Activated CD8-positive, alpha-beta memory T cell treated with anti-CD3 and anti-CD28 coated beads, Interleukin-2, amount 10 ng/mL, durations not matched to agents 7 days and 5 days (primary cell): Measurements from ENCODE around the gene TNRC6C. TPM values are rescaled to one million over a fixed set of nuclear protein-coding genes. Genes with fewer than 3 reads are reported as not detected.
"Not testable (repeated sequence)": the region's sequence is repeated elsewhere in the genome, so short reads cannot be mapped to it uniquely, and the experiment has no call there.

ENCODE experiments used
- ATAC-seq: fragments of 150-1000 bp; cut with Tn5 transposase; one replicate; pipeline ENCODE4 v1.10.0; 2021; ENCODE audit warnings: moderate library complexity
- CTCF ChIA-PET: fragments of 350-600 bp; sonication (Branson Sonifier 250); formaldehyde crosslinking; loops from one replicate; lab custom pipeline; 2021; ENCODE audit warnings: antibody characterized with exemption; lab: Charles Lee
- DNase-seq: peaks from one replicate; pipeline ENCODE4 v3.0.0-alpha.2; 2020
- H3K27ac Mint-ChIP-seq: one replicate; pipeline ENCODE4 v1.8.0; 2021; ENCODE audit warnings: mild to moderate bottlenecking, mixed read lengths
- H3K27me3 Mint-ChIP-seq: one replicate; pipeline ENCODE4 v1.8.0; 2021; ENCODE audit warnings: mixed read lengths
- H3K36me3 Mint-ChIP-seq: one replicate; pipeline ENCODE4 v1.8.0; 2021; ENCODE audit warnings: mild to moderate bottlenecking, mixed read lengths
- H3K4me1 Mint-ChIP-seq: one replicate; pipeline ENCODE4 v1.8.0; 2021; ENCODE audit warnings: mixed read lengths
- H3K4me3 Mint-ChIP-seq: one replicate; pipeline ENCODE4 v1.8.0; 2021; ENCODE audit warnings: mild to moderate bottlenecking, moderate library complexity, mixed read lengths
- H3K9me3 Mint-ChIP-seq: one replicate; pipeline ENCODE4 v1.8.0; 2022; ENCODE audit warnings: low read depth, mixed read lengths
- total RNA-seq, 2 experiments: library from RNA; stranded (reverse); gene quantifications; one replicate each; pipeline ENCODE4 v1.2.3, GENCODE V29; 2021

Gene TNRC6C
- total RNA-seq, 2 experiments from 2014 or later: 24.9 to 39.3 TPM

- ATAC-seq: peak; percentile 18
- Mint-ChIP-seq H3K9me3 (no peaks in the 10 kb centered on the region), H3K36me3 (peaks cover 58% of the 10 kb centered on the region), H3K27me3 (no peaks in the 10 kb centered on the region), H3K27ac (peak overlapping the region; percentile 81), H3K4me1 (peaks cover 76% of the 10 kb centered on the region), H3K4me3 (peak overlapping the region; percentile 72)
- DNase-seq: peak; percentile 89
- CTCF ChIA-PET: interaction anchor here (1.0 to 17.0 kb wide), 15 partner anchors 9 to 729 kb away, joined by 3 to 257 read pairs (median 6); partner anchors contain the start of genes AFMID, TK1, TMC6 and TMC8
These were observed 175.7 kb downstream of the TNRC6C start for GRCh38 chr17:78133971-78134898.

DNA sequence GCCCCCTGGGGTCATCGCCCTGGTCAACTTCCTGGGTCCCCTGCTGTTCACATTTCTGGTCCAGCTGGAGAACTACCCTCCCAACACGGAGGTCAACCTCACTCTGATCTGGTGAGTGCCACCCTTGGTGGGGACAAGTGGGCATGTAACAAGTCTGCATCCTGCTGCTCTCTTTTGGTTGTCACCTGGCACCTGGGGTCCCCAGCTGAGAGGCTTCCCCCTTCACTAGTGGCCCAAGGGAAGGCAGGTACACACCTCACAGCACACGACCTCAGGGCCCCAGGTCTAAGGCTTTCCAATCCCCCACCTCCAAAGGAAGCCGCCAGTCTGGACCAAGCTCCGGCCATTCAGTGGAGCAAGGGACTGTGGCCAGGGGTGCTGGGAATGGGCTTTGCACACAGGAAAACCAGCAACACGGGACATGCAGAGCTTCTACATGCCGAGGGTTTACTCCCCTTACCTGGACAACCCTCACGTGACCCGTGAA, 176.4 kb downstream of the TNRC6C start:
- CTCF ChIA-PET: interaction anchor here (1.0 to 17.0 kb wide), 15 partner anchors 8 to 729 kb away, joined by 3 to 257 read pairs (median 6); partner anchors contain the start of genes AFMID, TK1, TMC6 and TMC8
- no peak overlapping the region for H3K4me3 Mint-ChIP-seq
- ATAC-seq (no peak), DNase-seq (no peak)
- H3K36me3 Mint-ChIP-seq: peaks cover 61% of the 10 kb centered on the region
- H3K27ac Mint-ChIP-seq: no peak overlapping the region
- peaks cover 73% of the 10 kb centered on the region for H3K4me1 Mint-ChIP-seq
- no peaks in the 10 kb centered on the region for H3K27me3 Mint-ChIP-seq
- H3K9me3 Mint-ChIP-seq: no peaks in the 10 kb centered on the region

- Mint-ChIP-seq H3K36me3 (peaks cover 61% of the 10 kb centered on the region), H3K4me3 (no peak overlapping the region)
- CTCF ChIA-PET: interaction anchor here (1.5 to 17.0 kb wide), 8 partner anchors 12 to 115 kb away, joined by 4 to 257 read pairs (median 15); partner anchors contain the start of genes AFMID, TK1, TMC6 and TMC8
These were observed 177.5 kb downstream of the TNRC6C start for GRCh38 chr17:78135858-78136500.

DNA sequence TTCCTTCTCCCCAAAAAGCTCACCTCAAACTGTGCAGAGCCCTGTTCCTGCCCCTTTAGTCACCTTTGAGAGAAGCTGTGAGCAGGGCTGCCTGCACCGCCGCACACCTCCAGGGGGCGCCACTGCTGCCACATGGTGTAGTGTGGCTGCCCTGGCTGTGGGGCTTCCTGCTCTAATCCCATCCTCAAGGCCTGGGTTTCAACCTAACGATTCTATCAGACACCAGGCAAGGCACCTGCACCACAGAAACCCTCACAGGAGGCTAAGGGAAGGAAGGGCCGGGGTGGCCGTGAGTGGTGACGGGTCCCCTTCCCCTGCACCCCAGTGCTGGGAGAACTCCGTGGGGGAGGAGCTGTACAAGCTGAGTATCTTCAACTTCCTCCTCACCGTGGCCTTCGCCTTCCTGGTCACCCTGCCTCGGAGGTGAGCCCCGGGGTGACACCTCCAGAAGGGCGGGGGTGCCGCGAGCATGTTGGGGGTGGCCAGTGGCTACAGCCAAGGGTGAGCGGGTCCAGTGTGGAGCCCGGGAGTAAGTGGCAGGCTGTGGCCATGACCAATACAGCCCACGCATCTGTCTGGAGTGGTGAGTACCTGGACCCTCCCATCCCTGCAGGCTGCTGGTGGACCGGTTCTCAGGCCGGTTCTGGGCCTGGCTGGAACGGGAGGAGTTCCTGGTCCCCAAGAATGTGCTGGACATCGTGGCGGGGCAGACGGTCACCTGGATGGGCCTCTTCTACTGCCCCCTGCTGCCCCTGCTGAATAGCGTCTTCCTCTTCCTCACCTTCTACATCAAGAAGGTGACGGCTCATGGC, 179.1 kb downstream of the TNRC6C start:
- peak overlapping the region; percentile 18 for H3K4me3 Mint-ChIP-seq
- H3K9me3 Mint-ChIP-seq: no peaks in the 10 kb centered on the region
- peak overlapping the region; percentile 79 for H3K27ac Mint-ChIP-seq
- DNase-seq: peak; percentile 75
- CTCF ChIA-PET: interaction anchor here (0.6 to 17.0 kb wide), 16 partner anchors 10 to 118 kb away, joined by 3 to 257 read pairs (median 5); partner anchors contain the start of genes TMC6 and TMC8
- no peak for ATAC-seq
- peaks cover 61% of the 10 kb centered on the region for H3K36me3 Mint-ChIP-seq
- H3K27me3 Mint-ChIP-seq: no peaks in the 10 kb centered on the region
- H3K4me1 Mint-ChIP-seq: peaks cover 76% of the 10 kb centered on the region

More at GRCh38 chr17:78135858-78136500, 177.5 kb downstream of the TNRC6C start:
- ATAC-seq (no peak), DNase-seq (no peak)
- Mint-ChIP-seq H3K4me1 (peaks cover 75% of the 10 kb centered on the region), H3K27ac (peak overlapping the region; percentile 79), H3K9me3 (no peaks in the 10 kb centered on the region), H3K27me3 (no peaks in the 10 kb centered on the region)

- H3K36me3 Mint-ChIP-seq: peaks cover 56% of the 10 kb centered on the region
- peak overlapping the region; percentile 79 for H3K27ac Mint-ChIP-seq
- CTCF ChIA-PET: interaction anchor here (0.6 to 17.0 kb wide), 18 partner anchors 10 to 119 kb away, joined by 3 to 257 read pairs (median 5); partner anchors contain the start of genes AFMID, TK1, TMC6 and TMC8
- H3K4me3 Mint-ChIP-seq: no peak overlapping the region
- H3K9me3 Mint-ChIP-seq: no peaks in the 10 kb centered on the region
- no peaks in the 10 kb centered on the region for H3K27me3 Mint-ChIP-seq
- H3K4me1 Mint-ChIP-seq: peaks cover 68% of the 10 kb centered on the region
- ATAC-seq (no peak), DNase-seq (no peak)
These were observed 179.9 kb downstream of the TNRC6C start for GRCh38 chr17:78138204-78139060.

DNA sequence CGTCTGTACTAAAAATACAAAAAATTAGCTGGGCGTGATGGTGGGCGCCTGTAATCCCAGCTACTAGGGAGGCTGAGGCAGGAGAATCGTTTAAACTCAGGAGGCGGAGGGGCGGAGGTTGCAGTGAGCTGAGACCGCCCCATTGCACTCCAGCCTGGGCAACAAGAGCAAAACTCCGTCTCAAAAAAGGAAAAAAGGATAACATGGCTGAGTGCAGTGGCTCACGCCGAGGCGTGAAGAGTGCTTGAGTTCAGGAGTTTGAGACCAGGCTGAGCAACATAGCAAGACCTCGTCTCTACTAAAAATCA, 181.3 kb downstream of the TNRC6C start:
- not testable (repeated sequence) for H3K9me3 Mint-ChIP-seq, H3K27me3 Mint-ChIP-seq, DNase-seq, H3K4me3 Mint-ChIP-seq, ATAC-seq
- Mint-ChIP-seq H3K4me1 (peaks cover 55% of the 10 kb centered on the region), H3K36me3 (peaks cover 43% of the 10 kb centered on the region), H3K27ac (peak overlapping the region; percentile 75)
- CTCF ChIA-PET: interaction anchor here (1.0 to 17.0 kb wide), 8 partner anchors 15 to 119 kb away, joined by 3 to 257 read pairs (median 5); partner anchors contain the start of genes AFMID, TK1, TMC6 and TMC8

DNA sequence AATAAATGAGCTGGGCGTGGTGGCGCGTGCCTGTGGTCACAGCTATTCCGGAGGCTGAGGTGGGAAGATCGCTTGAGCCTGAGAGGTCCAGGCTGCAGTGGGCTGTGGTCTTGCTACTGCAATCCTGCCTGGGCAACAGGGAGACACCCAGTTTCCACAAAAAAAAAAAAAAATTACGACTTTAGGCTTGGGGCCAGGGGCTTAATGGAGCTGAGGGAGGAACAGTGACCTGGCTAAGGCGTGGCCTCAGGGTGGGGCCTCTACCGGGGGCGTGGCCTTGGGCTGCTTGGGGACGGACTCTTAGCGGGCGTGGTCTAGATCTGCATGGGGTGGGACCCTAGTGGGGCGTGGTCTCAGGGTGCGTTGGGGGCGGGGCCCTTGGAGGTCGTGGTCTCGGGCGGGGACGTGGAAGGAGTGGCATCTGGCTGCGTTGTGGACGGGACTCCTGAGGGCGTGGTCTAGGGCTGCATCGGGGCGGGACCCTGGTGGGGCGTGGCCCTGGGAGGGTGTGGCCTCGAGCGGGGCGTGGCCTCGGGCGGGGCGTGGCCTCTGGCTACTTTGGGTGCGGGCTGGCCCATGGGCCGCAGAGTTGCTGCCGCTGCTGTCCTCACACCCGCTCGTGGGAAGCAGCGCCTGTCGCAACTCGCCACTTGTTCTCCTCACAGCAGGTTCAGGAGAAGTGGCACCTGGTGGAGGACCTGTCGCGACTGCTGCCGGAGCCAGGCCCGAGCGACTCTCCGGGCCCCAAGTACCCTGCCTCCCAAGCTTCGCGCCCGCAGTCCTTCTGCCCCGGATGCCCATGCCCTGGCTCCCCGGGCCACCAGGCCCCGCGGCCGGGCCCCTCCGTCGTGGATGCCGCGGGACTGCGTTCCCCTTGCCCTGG, 181.9 kb downstream of the TNRC6C start:
- Mint-ChIP-seq H3K9me3 (no peaks in the 10 kb centered on the region), H3K4me3 (no peak overlapping the region), H3K27me3 (no peaks in the 10 kb centered on the region), H3K4me1 (peaks cover 50% of the 10 kb centered on the region), H3K36me3 (peaks cover 39% of the 10 kb centered on the region), H3K27ac (peak overlapping the region; percentile 75)
- DNase-seq: peak; percentile 99
- CTCF ChIA-PET: interaction anchor here (1.0 to 17.0 kb wide), 8 partner anchors 16 to 120 kb away, joined by 3 to 257 read pairs (median 4); partner anchors contain the start of genes AFMID, TK1, TMC6 and TMC8
- peak; percentile 93 for ATAC-seq

GRCh38 chr17:78141437-78142118, 183.1 kb downstream of the TNRC6C start:
- Mint-ChIP-seq H3K27me3 (no peaks in the 10 kb centered on the region), H3K36me3 (peaks cover 27% of the 10 kb centered on the region), H3K27ac (no peak overlapping the region), H3K4me3 (no peak overlapping the region), H3K4me1 (peaks cover 38% of the 10 kb centered on the region), H3K9me3 (no peaks in the 10 kb centered on the region)
- DNase-seq (no peak), ATAC-seq (no peak)
- CTCF ChIA-PET: interaction anchor here (0.6 to 9.2 kb wide), 4 partner anchors 13 to 35 kb away, joined by 3 to 75 read pairs (median 4); no protein-coding TSS in a partner anchor

DNA sequence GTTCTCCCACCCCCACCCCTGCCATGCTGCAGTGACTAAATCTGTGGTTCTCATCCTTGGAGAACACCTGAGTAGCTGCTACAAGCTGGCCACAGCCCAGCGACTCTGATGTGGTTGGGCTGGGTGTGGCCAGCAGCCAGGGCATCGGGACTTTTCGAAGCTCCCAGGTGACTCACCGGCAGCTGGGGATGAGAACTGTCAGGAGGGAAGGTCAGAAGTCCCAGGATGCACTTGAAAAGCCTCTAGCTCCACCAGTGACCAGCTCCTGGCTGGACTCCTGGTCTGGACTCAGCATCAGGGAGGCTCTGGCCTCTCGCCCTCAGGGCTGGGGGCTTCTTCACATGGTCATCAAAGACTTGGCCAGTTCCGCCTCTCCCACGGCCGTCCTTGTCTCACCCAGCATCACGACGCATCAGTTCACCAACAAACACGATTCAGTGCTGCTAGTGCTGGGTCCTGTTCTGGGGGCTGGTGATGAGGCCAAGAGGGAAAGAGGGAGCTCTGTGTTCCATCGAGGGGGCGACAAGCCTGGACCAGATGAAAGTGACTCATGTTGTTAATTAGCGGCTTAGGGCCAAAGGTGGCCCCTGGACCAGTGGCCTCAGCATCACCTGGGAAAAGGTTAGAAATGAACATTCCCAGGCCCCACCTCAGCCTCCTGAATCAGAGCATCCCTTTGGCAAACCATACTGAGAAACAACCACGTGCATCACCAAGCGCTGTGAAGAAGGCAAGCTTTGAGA, 183.8 kb downstream of the TNRC6C start:
- CTCF ChIA-PET: interaction anchor here (0.6 to 9.2 kb wide), 6 partner anchors 7 to 184 kb away, joined by 3 to 75 read pairs (median 4); partner anchors contain the start of gene TNRC6C
- no peaks in the 10 kb centered on the region for H3K9me3 Mint-ChIP-seq
- DNase-seq (no peak), ATAC-seq (no peak)
- peak overlapping the region; percentile 34 for H3K27ac Mint-ChIP-seq
- H3K27me3 Mint-ChIP-seq: no peaks in the 10 kb centered on the region
- H3K36me3 Mint-ChIP-seq: peaks cover 21% of the 10 kb centered on the region
- no peak overlapping the region for H3K4me3 Mint-ChIP-seq
- peaks cover 31% of the 10 kb centered on the region for H3K4me1 Mint-ChIP-seq
